ENCODE results near the gene GHSR. TPM values are rescaled to one million over a fixed set of nuclear protein-coding genes. Genes with fewer than 3 reads are reported as not detected.

GHSR gene
- polyA plus RNA-seq, 3 donors from 2014 or later, result 2.1 to 4.3 TPM; not detected in 1

DNA sequence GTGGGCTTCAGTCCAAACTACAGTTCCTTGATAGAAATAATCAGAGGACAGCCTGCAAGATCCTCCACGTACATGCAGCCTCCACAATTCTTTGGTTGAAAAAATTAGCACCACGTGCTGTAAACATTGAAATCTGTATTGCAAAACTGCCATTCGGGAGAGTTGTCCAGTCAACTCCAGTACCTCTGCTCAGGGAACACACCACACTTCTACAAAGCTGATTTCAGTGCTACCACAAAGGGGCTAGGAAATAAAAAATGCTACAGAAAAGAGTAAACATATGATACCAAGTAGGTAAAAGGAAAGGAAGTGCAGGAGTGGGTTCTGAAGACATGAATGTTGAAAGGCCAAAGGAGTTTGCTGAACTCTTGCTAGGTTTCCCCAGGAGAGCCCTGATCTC, 40.4 kb downstream of the GHSR start:
- peak overlapping the region in 1 of 6 donors; percentile 32 for H3K27ac Mint-ChIP-seq
- peaks cover 1 to 7% (median 4%) of the 10 kb centered on the region in 3 donors for H3K27me3 Mint-ChIP-seq (ENCODE audit: low read depth in 3 of 3)
- DNase-seq, result no peak
- H3K9me3 Mint-ChIP-seq, result peaks cover 0 to 2% (median 0%) of the 10 kb centered on the region in 6 donors
- peaks cover 0 to 10% (median 6%) of the 10 kb centered on the region in 3 donors for H3K36me3 Mint-ChIP-seq
- H3K4me3 Mint-ChIP-seq, result no peak overlapping the region
- H3K4me1 Mint-ChIP-seq, result no peaks in the 10 kb centered on the region

DNA sequence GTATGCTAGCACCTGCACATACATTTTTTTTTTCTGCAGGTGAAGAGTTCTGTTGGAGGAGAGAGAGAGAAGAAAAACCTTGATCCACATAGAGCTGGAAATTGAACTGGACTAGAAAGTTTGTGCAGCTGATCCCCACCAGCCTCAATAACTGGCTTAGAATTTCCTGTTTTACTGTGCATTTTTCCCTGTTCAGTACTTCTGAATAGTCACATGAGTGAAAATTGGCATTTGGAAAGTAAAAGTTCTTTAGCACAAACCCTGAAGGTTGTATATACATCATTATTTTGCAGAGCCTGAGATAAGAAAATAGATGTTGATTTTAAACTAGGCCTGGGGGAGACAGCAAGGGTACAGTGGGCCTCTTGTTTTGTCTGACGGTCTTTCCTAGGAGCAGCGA, 42.3 kb downstream of the GHSR start:
- Mint-ChIP-seq H3K27ac (peak overlapping the region in 1 of 6 donors; percentile 36), H3K9me3 (no peaks in the 10 kb centered on the region), H3K27me3 (ENCODE audit: low read depth in 3 of 3) (peaks cover 1 to 8% (median 3%) of the 10 kb centered on the region in 3 donors), H3K4me1 (no peaks in the 10 kb centered on the region), H3K36me3 (peaks cover 12 to 29% (median 24%) of the 10 kb centered on the region in 3 donors), H3K4me3 (no peak overlapping the region)
- DNase-seq, result no peak

DNA sequence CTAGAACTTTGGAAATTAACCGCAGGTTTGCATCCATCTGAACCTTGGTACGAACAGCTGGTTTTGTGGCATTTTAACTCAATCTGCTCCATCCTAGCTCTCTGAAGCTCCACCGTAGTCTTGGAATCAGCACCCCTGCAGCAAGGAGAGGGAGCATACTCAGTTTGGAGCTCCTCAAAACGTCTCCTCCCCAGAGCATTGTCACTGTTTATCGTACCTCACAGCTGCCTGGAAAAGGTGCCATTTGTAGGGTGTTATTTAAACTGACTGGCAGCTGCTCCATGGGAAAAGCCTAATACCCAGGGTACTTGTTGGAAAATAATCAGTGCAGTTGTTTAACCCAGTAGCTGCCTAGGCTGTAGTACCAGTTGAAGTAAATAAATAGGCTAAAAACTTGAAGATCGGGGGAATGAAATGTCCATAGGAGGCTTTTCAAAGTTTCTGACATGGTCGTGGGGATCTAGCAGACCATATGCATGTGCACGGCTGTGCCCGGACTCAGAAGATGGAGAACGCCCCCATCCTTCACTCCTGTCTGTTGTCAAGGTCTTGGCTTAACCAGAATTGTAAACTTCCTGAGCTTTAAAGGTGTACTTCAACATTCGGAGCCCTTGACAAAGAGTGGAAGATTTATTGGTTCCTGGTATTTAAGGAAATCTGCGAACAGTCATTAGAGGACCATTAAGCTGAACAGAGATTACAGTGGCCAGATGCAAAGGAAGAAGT, 43.9 kb downstream of the GHSR start:
- Mint-ChIP-seq H3K9me3 (no peaks in the 10 kb centered on the region), H3K27ac (no peak overlapping the region), H3K4me3 (no peak overlapping the region), H3K36me3 (peaks cover 12 to 37% (median 24%) of the 10 kb centered on the region in 3 donors), H3K4me1 (no peaks in the 10 kb centered on the region), H3K27me3 (ENCODE audit: low read depth in 3 of 3) (peaks cover 0 to 8% (median 1%) of the 10 kb centered on the region in 3 donors)
- DNase-seq, result no peak

DNA sequence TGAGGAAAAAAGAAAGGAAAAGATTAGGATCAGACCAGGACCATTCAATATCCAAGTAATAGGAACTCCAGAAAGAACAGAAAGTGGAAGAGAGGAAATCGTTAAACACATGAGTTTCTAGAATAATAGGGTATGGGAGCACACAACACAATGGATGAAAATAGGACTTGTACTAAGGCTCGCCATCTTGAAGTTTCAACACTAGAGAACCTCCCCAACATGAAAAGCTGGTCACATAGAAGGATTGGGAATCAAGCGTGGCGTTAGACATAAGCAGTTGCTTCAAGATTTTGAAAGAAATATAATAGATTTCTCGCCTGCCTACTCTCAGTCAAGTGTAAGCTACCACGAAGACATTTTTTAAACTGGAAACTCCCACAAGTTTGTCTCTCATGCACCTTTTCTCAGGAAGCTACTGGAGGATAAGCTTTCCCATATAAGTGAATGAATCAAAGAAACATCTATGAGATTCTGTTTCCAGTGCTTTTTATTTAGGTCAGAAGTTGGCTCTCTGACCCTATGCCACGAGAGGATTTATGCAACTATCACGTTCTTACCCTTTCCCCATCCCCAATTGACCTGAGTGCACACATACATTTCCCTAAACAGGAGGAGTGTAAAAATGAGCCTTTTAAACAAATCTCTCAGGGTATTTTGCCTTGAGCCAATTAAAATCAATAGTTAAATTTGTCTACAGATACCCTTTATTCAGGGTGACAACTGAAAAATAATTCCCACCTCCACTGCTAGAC, 45.2 kb downstream of the GHSR start:
- Mint-ChIP-seq H3K36me3 (peaks cover 12 to 40% (median 24%) of the 10 kb centered on the region in 3 donors), H3K27ac (no peak overlapping the region), H3K4me3 (no peak overlapping the region), H3K9me3 (no peaks in the 10 kb centered on the region), H3K27me3 (ENCODE audit: low read depth in 3 of 3) (peaks cover 0 to 8% (median 1%) of the 10 kb centered on the region in 3 donors), H3K4me1 (no peaks in the 10 kb centered on the region)
- no peak for DNase-seq

DNA sequence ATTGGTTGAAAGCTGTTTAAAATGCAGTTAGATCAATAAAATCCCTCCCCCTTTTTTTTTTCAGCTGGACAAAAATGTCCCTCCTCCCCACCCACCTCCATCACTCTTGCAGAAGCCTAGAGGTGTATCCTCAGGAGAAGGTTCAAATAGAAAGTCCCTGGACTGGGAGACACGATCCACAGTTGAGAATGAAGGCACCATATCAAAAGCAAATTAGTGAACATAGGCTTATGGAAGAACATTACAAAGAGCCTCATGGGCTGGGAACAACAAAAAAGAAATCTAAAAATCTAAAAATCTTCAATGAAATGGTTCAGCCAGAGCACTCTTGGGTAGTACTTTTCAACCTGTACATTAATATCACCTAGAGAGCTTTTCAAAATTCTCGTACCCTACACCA, 46.2 kb downstream of the GHSR start:
- no peaks in the 10 kb centered on the region for H3K4me1 Mint-ChIP-seq
- H3K27ac Mint-ChIP-seq, result peak overlapping the region in 1 of 6 donors; percentile 20
- H3K4me3 Mint-ChIP-seq, result no peak overlapping the region
- H3K27me3 Mint-ChIP-seq (ENCODE audit: low read depth in 3 of 3), result peaks cover 0 to 9% (median 1%) of the 10 kb centered on the region in 3 donors
- DNase-seq, result no peak
- no peaks in the 10 kb centered on the region for H3K9me3 Mint-ChIP-seq
- H3K36me3 Mint-ChIP-seq, result peaks cover 12 to 40% (median 24%) of the 10 kb centered on the region in 3 donors

DNA sequence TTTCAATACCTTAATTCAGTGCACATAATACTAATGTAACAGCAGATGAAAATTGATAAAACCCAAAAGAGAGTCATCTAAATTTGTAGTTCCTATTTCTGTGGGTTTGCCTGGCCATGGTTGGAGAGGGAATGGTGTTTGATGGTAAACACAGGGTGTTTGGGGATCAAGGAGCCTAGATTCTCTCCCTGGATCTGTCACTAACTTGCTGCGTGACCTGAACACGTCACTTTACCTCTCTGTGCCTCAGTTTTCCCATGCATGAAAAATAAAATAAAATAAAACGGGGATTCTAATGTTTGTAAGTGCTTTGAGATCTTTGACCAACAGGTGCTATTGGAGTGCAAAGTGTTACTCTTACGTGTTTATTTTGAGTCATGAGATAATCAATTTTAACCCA, 49.8 kb downstream of the GHSR start:
- no peak overlapping the region for H3K4me3 Mint-ChIP-seq
- no peak for DNase-seq
- no peaks in the 10 kb centered on the region for H3K9me3 Mint-ChIP-seq
- peaks cover 0 to 9% (median 1%) of the 10 kb centered on the region in 3 donors for H3K27me3 Mint-ChIP-seq (ENCODE audit: low read depth in 3 of 3)
- H3K27ac Mint-ChIP-seq, result peak overlapping the region in 1 of 6 donors; percentile 14
- peaks cover 12 to 36% (median 27%) of the 10 kb centered on the region in 3 donors for H3K36me3 Mint-ChIP-seq
- peaks cover under 1 to 9% of the 10 kb centered on the region in 2 donors for H3K4me1 Mint-ChIP-seq

DNA sequence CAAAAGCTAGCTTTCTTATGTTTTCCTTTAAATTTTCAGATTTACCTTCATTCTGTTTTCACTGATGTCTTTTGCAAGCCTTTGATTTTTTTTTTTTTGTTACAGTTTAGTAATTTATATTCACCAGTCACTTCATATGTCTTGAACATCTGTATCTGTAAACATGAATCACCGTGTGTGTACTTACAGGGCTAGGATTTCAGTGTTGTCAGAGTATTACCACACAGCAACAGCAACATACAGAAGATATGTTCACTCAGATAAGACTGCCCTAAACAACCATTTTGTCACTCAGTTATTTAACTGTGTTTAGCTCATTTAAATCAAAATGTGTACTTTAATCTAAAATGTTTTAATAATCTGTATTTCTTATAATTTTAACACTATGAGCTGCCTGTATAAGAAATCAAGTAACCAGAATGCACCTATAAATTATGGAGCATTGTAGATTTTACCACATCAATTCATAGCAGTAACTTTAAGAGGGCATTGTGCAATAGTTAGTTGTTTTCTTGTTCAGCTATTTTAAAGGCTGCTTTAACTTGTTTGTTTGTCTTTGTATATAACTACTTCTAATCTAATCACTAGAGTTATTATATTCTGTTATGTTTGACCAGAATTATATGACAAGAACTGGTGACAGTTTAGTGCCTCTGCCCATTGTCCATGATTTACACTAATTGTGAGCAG, 50.4 kb downstream of the GHSR start:
- peaks cover 0 to 9% (median 3%) of the 10 kb centered on the region in 3 donors for H3K27me3 Mint-ChIP-seq (ENCODE audit: low read depth in 3 of 3)
- no peaks in the 10 kb centered on the region for H3K9me3 Mint-ChIP-seq
- H3K4me3 Mint-ChIP-seq, result no peak overlapping the region
- peaks cover 16 to 35% (median 29%) of the 10 kb centered on the region in 3 donors for H3K36me3 Mint-ChIP-seq
- no peak for DNase-seq
- no peak overlapping the region for H3K27ac Mint-ChIP-seq
- H3K4me1 Mint-ChIP-seq, result peaks cover 3 to 15% of the 10 kb centered on the region in 2 donors

DNA sequence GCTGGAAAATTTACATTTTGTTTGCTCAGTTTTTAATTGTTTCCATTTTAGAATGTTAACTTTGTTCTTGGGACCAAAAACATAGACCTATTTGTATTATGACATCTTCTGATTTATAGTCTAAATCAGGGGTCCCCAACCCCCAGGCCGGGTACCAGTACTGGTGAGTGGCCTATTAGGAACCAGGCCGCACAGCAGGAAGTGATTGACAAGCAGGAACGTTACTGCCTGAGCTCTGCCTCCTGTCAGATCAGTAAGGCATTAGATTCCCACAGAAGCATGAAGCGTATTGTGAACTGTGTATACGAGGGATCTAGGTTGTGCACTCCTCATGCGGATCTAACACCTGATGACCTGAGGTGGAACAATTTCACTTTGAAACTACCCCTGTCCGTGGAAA, 51.9 kb downstream of the GHSR start:
- H3K36me3 Mint-ChIP-seq, result peaks cover 9 to 26% (median 15%) of the 10 kb centered on the region in 3 donors
- H3K9me3 Mint-ChIP-seq, result no peaks in the 10 kb centered on the region
- H3K27ac Mint-ChIP-seq, result peak overlapping the region in 3 of 6 donors; percentile 16 to 55 (median 28)

DNA sequence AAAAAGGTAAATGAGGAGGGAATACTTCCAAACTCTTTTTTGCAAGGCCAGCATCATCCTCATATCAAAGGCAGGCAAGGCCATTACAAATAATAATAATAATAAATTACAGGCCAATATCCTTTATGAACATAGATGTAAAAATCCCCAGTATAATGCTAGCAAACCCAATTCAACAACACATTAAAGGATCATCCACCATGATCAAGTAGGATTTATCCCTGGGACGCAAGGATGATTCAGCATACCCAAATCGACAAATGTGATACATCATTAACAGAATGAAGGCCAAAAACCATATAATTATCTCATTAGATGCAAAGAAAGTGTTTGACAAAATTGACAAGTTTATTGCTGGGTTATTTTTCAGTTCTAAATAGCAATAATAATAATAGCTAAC, 53.6 kb downstream of the GHSR start:
- no peak for DNase-seq

More for the DNA sequence above, 51.9 kb downstream of the GHSR start:
- Mint-ChIP-seq H3K27me3 (ENCODE audit: low read depth in 3 of 3) (peaks cover 0 to 4% (median 4%) of the 10 kb centered on the region in 3 donors), H3K4me1 (peaks cover 6 to 25% of the 10 kb centered on the region in 2 donors), H3K4me3 (no peak overlapping the region)
- no peak for DNase-seq

More for the DNA sequence above, 53.6 kb downstream of the GHSR start:
- H3K36me3 Mint-ChIP-seq, result peaks cover 5 to 17% (median 11%) of the 10 kb centered on the region in 3 donors
- H3K4me3 Mint-ChIP-seq, result no peak overlapping the region
- peak overlapping the region in 1 of 6 donors; percentile 67 for H3K27ac Mint-ChIP-seq
- H3K9me3 Mint-ChIP-seq, result no peaks in the 10 kb centered on the region
- peaks cover 6 to 39% of the 10 kb centered on the region in 2 donors for H3K4me1 Mint-ChIP-seq
- H3K27me3 Mint-ChIP-seq (ENCODE audit: low read depth in 3 of 3), result peaks cover 0 to 7% (median 2%) of the 10 kb centered on the region in 3 donors

Other genes with a start within 250 kb of the GHSR start
- 10 to 100 TPM; 30.8 to 49.7 (median 44.6) TPM for gene TNFSF10, start 75.0 kb upstream of the GHSR start, polyA plus RNA-seq

Data from immature natural killer cell (primary cell).